Dedifferentiated amniotic fluid mesenchymal stem cell (primary cell): ENCODE data around the gene SCYGR1.
"Not testable (repeated sequence)": the region's sequence is repeated elsewhere in the genome, so short reads cannot be mapped to it uniquely, and the experiment has no call there.

ENCODE experiments used
- DNase-seq: peaks from one replicate; pipeline ENCODE4 v3.0.0-alpha.2; 2016; ENCODE audit errors: extremely low spot score

The SCYGR1 gene

DNA sequence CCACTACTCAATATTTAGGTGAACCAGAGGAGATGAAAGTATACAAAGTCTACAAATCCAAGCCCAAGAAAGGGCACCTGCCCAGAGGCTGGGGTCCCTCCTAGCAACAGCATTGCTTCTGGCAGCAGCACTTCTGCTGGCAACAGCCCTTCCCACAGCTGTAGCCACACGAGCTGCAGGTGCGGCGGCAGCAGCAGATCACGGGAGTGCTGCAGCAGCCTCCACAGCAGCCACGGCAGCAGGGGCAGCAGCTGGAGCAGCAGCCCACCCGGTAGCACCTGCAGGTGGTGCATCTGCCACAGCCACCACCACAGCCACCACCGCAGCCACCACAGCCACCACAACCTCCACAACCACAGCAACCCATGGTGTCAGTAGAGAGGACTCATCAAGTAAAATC lies at the start of gene SCYGR1:
Gene SCYGR1, minus strand, starts transcription at position 367 of the 400 bp plus-strand sequence. Its CDS starts 0 bp downstream, at position 367.
- not testable (repeated sequence) for DNase-seq

GRCh38 chr2:227436436-227437174 lies 48.9 kb upstream of the SCYGR1 start:
- DNase-seq, result no peak

GRCh38 chr2:227433171-227433570 lies 45.4 kb upstream of the SCYGR1 start:
- no peak for DNase-seq

DNA sequence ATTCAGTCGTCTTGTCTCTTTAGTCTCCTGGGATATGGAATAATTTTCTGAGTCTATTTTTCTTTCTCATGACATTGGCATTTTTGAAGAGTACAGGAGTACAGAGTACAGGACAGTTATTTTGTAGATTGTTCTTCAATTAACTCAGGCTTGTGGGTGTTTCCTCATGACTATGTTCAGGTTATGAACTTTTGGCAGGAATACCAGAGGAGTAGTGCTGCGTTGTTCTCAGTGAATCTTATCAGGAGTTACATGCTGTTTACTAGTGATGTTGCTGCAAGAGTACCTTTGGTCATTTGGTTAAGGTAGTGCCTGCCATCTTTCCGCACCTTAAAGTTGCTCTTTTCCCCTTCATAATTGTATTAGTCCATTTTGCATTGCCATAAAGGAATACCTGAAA lies 42.9 kb upstream of the SCYGR1 start:
- DNase-seq, result no peak

DNA sequence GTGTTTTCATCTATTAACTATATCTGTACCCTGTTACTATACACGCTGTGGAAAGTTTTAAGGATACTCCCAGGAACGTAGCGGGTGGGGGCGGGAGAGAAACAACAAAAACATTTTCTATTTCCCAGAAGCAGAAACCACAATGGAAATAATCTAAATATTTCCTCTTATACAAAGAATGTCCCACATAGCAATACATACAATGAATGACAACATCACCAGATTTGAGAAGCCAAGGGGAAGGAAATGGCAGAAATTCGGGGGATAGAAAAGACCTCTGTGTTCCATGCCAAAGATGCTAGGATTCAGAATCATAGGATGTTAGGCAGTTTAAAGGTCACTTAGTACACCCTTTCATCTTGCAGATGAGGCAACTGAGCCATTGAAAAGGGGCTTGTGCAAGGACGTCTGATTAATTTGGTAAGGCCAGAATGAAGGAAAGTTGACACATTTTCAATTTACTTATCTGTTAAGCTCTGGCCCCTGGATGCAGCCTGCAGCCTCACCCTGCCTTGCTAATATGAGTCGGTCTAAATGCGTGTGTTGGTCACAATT lies 41.1 kb upstream of the SCYGR1 start:
- no peak for DNase-seq

DNA sequence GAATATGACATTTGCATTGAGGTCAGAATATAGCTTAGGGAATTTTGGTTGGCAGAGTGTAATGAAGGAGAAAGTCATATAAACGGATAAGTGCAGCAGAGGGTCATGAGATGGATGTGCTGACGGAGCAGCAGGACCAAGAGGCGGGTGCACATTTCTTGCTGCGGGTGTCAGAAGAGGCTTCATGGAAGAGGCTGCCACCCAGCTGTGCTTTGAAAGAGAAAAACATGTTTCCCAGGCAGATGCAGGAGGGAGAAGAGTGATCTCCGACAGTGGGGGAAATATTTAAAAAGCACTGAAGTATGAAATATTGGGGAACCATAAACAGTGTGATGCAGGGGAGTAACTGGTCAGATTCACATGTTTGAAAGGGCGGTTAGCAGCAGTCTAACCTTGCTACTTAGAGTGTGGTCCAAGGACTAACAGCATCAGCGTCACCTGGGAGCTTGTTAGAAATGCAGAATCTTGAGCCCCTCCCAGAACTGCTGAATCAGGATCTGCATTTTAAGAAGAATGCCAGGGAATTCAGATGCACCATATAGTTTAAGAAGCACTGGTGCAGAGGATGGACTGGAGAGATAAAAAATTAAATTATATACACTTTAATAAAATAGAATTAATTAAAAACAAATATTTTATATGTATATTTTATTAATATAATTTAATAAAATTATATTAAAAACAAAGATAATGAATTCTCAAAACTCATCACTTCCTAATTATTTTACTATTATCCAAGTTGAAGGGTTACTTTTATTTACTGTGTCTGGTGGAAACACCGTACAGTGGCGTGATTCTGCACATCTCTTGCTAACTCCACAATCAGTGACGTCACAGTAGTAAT lies 36.1 kb upstream of the SCYGR1 start:
- DNase-seq, result no peak

GRCh38 chr2:227420087-227421052 lies 32.6 kb upstream of the SCYGR1 start:
- DNase-seq, result no peak

DNA sequence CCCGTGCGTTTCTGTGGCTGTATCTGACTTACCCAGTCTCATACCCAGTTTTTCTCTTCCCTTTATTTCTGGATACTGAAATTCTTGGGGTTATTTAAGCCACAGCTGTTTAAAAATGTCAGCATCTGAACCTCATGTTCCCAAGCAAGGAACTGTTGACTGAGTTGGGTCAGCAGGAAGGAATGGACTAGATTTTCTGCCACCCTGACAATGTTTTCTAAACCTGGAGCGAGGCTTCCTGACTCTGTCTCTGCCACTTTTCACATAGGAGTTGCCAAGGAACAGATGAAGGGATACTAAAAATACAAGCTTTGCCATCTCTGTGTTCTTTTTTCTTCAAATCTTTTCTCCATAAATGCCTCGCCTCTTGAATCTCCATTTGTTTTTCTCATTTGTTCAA lies 29.0 kb upstream of the SCYGR1 start:
- DNase-seq, result no peak

- DNase-seq, result peak; percentile 88
These were observed 28.0 kb upstream of the SCYGR1 start for GRCh38 chr2:227415538-227416424.

DNA sequence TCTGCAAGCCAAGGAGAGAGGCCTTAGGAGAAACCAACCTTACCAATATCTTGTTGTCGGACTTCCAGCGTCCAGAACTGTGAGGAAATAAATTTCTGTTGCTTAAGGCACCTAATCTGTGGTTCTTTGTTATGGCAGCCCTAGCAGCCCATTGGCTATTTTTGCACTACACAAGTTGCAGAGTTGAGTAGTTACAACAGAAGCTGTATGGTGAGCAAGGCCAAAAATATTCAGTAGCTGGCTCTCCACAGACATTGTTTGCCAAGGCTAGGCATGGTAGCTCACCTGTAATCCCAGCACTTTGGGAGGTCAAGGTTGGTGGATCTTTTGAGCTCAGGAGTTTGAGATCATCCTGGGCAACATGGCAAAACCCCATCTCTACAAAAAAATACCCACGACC lies 27.1 kb upstream of the SCYGR1 start:
- no peak for DNase-seq

DNA sequence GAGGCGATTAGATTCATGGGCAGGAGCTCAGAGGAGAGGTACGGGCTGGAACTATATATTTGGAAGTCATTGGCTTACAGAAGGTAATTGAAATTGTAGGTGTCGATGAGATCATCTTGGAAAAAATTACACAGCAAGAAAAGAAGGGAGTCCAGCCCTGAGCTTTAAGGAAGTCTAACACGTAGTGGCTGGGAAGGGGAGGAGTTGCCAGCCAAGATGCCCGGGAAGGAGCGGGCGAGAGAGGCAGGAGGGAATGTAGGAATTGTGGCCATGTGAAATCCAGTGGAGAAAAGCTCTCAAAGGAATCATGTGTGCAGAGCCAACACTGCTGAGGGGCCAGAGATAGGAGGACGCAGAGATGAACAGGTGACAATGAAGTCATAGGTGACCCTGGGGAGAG lies 25.6 kb upstream of the SCYGR1 start:
- DNase-seq, result no peak

- DNase-seq, result no peak
These were observed 25.1 kb upstream of the SCYGR1 start for GRCh38 chr2:227412877-227413276.

GRCh38 chr2:227411990-227412350 lies 24.2 kb upstream of the SCYGR1 start:
- no peak for DNase-seq

GRCh38 chr2:227411320-227411989 lies 23.7 kb upstream of the SCYGR1 start:
- DNase-seq, result no peak

GRCh38 chr2:227410191-227410590 lies 22.4 kb upstream of the SCYGR1 start:
- DNase-seq, result no peak

DNA sequence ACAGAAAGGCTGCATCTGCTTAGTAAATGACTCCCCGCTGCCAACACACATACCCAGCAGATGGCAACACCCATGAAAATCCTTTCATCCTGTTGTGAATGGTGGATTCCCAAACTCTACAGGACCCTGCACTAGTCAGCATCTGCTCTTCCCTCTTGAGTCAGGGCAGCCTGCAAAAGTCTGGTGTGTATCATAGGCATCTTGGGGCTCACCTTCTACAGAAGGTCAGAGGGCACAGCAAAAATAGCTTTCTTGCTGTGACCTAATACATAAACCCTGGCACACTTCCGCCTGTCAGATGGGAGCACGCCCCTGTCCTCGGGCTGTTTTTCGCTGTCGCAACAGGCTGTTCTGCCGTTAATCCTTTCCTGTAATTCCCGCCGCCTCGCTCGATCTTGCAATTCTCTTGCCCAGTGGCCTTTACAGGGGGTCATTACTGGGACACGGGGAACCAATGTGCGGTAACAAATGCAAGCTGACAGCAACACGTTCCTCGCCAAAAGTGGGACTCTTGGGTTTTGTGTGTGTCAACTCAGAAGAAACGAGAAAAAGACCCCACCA lies 19.9 kb upstream of the SCYGR1 start:
- DNase-seq, result no peak

- peak; percentile 100 for DNase-seq
These were observed 18.7 kb upstream of the SCYGR1 start for GRCh38 chr2:227406177-227407031.

DNA sequence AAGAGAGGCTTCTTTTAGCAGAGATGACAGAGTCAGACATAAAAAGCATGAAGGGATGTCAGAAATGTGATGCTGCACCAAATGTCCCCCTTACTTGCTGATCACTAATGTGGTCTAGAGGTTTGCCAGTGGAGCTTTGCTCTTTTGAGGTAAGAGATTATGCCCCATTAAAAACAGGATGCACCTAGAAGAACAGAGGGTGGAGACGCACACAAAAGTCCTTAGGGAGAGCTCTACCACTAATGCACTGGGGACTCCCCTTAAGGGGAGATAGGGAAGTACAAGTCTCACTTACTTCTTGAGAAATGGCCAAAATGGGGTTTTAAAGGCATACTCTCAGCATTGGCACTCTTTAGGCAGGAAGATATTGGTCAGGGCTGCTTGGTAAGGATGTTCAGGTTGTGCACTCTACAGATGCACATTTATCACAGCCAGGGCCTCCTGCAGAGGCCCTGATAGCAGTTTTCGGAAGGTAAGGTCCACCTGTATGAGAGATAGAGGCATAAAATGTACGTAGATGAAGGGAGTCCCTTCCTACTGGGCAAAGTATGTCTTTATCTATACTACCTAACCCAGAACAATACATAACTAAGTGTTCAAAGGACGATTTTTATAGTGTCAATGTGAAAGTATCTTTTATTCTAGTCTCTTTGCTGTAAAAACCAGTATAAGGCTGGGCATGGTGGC lies 17.0 kb upstream of the SCYGR1 start:
- no peak for DNase-seq
